Measurements from ENCODE around the gene TMEM135. TPM values are rescaled to one million over a fixed set of nuclear protein-coding genes. Genes with fewer than 3 reads are reported as not detected.
A peak's percentile ranks its signal among the peaks of the same experiment; 100 is the strongest.

Gene TMEM135
- total RNA-seq, 1 donor from 2014 or later = 16.4 TPM

DNA sequence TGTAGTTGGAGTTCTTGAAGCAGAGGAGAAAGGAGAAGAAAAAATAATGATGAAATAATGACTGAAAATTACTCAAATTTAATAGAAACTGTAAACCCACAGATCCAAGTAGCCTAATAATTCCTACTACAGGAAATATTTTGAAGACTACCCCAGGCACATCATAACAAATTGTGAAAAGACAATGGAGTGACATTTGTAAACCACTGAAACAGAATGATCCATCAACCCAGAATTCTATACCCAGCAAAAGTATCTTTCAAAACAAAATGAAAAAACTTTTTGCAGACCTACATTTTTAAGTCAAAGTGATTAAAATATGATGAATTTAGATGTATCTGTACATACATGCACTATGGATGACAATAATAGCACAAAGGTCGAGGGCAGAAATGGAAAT, 194.6 kb downstream of the TMEM135 start:
- DNase-seq = no peak
- Histone ChIP-seq H3K36me3 (no peaks in the 10 kb centered on the region), H3K4me3 (no peak overlapping the region), H3K9me3 (replicated peaks) (peaks cover 23% of the 10 kb centered on the region), H3K27ac (replicated peaks) (no peak overlapping the region), H3K27me3 (ENCODE audit: low read depth) (no peaks in the 10 kb centered on the region), H3K4me1 (no peaks in the 10 kb centered on the region)
- TF ChIP-seq, protein P1, sequence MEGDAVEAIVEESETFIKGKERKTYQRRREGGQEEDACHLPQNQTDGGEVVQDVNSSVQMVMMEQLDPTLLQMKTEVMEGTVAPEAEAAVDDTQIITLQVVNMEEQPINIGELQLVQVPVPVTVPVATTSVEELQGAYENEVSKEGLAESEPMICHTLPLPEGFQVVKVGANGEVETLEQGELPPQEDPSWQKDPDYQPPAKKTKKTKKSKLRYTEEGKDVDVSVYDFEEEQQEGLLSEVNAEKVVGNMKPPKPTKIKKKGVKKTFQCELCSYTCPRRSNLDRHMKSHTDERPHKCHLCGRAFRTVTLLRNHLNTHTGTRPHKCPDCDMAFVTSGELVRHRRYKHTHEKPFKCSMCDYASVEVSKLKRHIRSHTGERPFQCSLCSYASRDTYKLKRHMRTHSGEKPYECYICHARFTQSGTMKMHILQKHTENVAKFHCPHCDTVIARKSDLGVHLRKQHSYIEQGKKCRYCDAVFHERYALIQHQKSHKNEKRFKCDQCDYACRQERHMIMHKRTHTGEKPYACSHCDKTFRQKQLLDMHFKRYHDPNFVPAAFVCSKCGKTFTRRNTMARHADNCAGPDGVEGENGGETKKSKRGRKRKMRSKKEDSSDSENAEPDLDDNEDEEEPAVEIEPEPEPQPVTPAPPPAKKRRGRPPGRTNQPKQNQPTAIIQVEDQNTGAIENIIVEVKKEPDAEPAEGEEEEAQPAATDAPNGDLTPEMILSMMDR (IDR thresholded peaks at IDR 0.05; ENCODE audit: borderline replicate concordance) = no peak
- intact Hi-C loops (cut with micrococcal nuclease) = no loop called here

DNA sequence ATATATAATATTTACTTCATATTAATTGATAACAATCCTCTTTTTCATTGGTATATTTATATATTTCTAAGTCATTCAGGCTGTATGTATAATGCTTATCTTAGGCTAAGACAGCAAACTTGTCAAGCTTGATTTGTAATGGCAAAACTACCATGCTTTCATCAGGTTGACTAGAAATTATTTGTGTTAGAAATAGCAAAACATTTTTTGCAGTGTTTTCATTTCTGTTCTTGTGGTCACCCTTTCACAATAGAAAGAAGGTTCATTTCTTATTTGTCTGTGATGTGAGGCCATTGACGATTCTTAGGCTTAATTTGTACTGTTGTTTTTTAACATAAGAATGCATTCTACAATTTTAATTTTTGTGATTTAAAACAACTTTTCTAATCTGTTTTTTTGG, 197.6 kb downstream of the TMEM135 start:
- intact Hi-C loops (cut with micrococcal nuclease) = no loop called here
- no peak for DNase-seq
- H3K27ac ChIP-seq (replicated peaks) = no peak overlapping the region
- H3K27me3 ChIP-seq (ENCODE audit: low read depth) = no peaks in the 10 kb centered on the region
- no peak overlapping the region for H3K4me3 ChIP-seq
- H3K36me3 ChIP-seq = no peaks in the 10 kb centered on the region
- TF ChIP-seq, protein P1 (IDR thresholded peaks at IDR 0.05; ENCODE audit: borderline replicate concordance) = no peak
- H3K4me1 ChIP-seq = peaks cover 15% of the 10 kb centered on the region
- peaks cover 23% of the 10 kb centered on the region for H3K9me3 ChIP-seq (replicated peaks)

DNA sequence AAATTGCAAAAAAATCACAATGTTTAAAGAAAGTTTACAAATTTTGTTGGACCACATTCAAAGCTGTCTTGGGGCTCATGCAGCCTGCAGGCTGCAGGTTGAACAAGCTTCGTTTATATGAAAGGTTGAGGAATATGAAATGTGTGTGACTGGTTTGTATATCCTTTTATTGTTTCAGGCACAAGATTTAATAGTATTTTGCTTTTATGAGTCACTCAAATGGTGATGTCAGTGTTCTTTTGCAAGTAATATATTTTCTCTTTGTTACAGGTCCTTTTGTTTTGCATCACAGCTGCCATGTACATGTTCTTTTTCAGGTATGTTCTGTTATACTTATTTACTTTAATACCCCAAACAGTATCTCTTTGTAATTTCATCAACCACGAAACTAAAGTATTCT, 198.6 kb downstream of the TMEM135 start:
- Histone ChIP-seq H3K4me1 (peaks cover 15% of the 10 kb centered on the region), H3K36me3 (no peaks in the 10 kb centered on the region), H3K27me3 (ENCODE audit: low read depth) (no peaks in the 10 kb centered on the region), H3K9me3 (replicated peaks) (peaks cover 20% of the 10 kb centered on the region), H3K27ac (replicated peaks) (no peak overlapping the region), H3K4me3 (no peak overlapping the region)
- intact Hi-C loops (cut with micrococcal nuclease) = no loop called here
- TF ChIP-seq, protein P1 (IDR thresholded peaks at IDR 0.05; ENCODE audit: borderline replicate concordance) = no peak
- no peak for DNase-seq

DNA sequence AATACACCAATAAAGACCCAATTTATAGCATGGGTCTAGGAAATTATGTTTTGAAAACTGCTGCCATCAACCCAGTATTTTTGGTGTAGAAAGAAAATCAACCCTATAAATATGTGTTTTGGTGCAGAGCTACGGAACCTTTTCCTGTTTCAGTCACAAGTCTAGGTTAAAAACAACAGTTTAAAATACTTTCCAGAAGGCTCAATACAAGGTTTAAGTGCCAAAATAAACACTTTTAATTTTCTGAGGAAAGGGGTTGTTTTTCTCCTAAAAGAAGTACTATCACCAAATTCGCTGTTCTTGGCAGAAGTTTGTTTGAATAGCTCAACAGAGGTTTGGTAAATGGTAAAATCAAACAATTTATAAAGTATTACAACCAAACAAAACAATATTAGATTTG, 201.3 kb downstream of the TMEM135 start:
- Histone ChIP-seq H3K27ac (replicated peaks) (peak overlapping the region; percentile 33), H3K4me3 (no peak overlapping the region), H3K9me3 (replicated peaks) (no peaks in the 10 kb centered on the region), H3K27me3 (ENCODE audit: low read depth) (no peaks in the 10 kb centered on the region), H3K4me1 (peaks cover 15% of the 10 kb centered on the region), H3K36me3 (no peaks in the 10 kb centered on the region)
- intact Hi-C loops (cut with micrococcal nuclease) = no loop called here
- no peak for DNase-seq
- TF ChIP-seq, protein P1 (IDR thresholded peaks at IDR 0.05; ENCODE audit: borderline replicate concordance) = no peak

DNA sequence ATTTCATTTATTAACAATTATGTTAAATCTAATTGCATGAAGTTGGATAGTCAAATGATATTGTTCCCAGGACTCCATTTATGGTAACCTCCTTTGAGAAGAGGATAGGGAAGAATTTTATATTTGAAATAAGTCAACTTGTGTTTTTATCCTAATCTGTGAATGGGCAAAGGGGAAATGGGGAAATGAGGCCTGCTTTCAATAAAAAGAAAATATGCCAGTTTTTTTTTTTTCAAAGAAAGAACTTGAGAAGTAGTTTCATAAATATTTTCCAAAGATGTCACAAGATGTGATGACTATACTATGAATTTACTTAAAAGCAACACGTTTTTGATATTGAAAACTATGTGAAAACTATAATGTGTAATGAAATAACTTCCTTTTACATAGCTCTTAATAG, 201.8 kb downstream of the TMEM135 start:
- Histone ChIP-seq H3K4me3 (no peak overlapping the region), H3K4me1 (peaks cover 15% of the 10 kb centered on the region), H3K27me3 (ENCODE audit: low read depth) (no peaks in the 10 kb centered on the region), H3K9me3 (replicated peaks) (no peaks in the 10 kb centered on the region), H3K27ac (replicated peaks) (peak overlapping the region; percentile 33), H3K36me3 (no peaks in the 10 kb centered on the region)
- DNase-seq = no peak
- TF ChIP-seq, protein P1 (IDR thresholded peaks at IDR 0.05; ENCODE audit: borderline replicate concordance) = no peak
- intact Hi-C loops (cut with micrococcal nuclease) = no loop called here

DNA sequence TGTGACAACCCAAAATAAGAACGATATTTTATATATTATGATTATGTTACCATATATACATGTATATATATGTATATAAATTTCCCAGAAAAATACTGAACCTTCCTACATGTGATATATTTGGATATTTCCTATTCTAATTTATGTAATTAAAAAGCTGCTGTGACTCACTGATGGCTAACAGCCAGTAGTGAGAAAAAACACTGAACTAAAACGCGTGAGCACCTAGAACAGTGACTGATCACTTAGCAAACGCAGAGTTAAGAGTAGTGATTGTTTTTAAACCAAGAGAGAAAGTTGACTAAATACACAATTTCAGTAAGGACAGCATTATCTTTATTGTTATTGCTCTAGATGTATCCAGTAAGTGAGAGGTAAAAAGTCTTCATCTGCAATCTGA, 213.8 kb downstream of the TMEM135 start:
- intact Hi-C loops (cut with micrococcal nuclease) = no loop called here
- Histone ChIP-seq H3K27ac (replicated peaks) (no peak overlapping the region), H3K27me3 (ENCODE audit: low read depth) (no peaks in the 10 kb centered on the region), H3K4me1 (no peaks in the 10 kb centered on the region), H3K9me3 (replicated peaks) (no peaks in the 10 kb centered on the region), H3K4me3 (no peak overlapping the region), H3K36me3 (no peaks in the 10 kb centered on the region)
- DNase-seq = no peak
- TF ChIP-seq, protein P1 (IDR thresholded peaks at IDR 0.05; ENCODE audit: borderline replicate concordance) = no peak
